Mesenchymal stem cell (in vitro differentiated cells and primary cell): ENCODE measurements around the gene UGT1A3. TPM values are rescaled to one million over a fixed set of nuclear protein-coding genes. Genes with fewer than 3 reads are reported as not detected.

Experiments
- DNase-seq: peaks from one replicate; pipeline ENCODE4 v3.0.0-alpha.2; 2013
- H2AFZ ChIP-seq: one replicate; pipeline ENCODE4 v1.6.1; 2013; ENCODE audit warnings: low read depth, mild to moderate bottlenecking, control low read depth, inconsistent platforms, low read length, moderate library complexity
- H2AK5ac ChIP-seq: 2 replicates; pipeline ENCODE4 v1.6.1; 2013; ENCODE audit warnings: low read length, moderate library complexity, mild to moderate bottlenecking, inconsistent platforms; ENCODE audit not compliant: severe bottlenecking
- H2BK120ac ChIP-seq: one replicate; pipeline ENCODE4 v1.6.1; 2013; ENCODE audit warnings: low read depth, mild to moderate bottlenecking, inconsistent platforms, low read length, moderate library complexity
- H2BK12ac ChIP-seq, 2 experiments: one replicate each; pipeline ENCODE4 v1.6.1; 2013; ENCODE audit warnings: inconsistent platforms in 2 of 2, low read length in 2 of 2, mild to moderate bottlenecking in 2 of 2, moderate library complexity in 2 of 2, control low read depth in 1 of 2
- H2BK15ac ChIP-seq: one replicate; pipeline ENCODE4 v1.6.1; 2013; ENCODE audit warnings: mild to moderate bottlenecking, low read depth, inconsistent platforms; ENCODE audit not compliant: poor library complexity, severe bottlenecking
- H2BK5ac ChIP-seq: 2 replicates; pipeline ENCODE4 v1.6.1; 2013; ENCODE audit warnings: low read depth, mild to moderate bottlenecking, low read length, control low read depth, inconsistent platforms; ENCODE audit not compliant: poor library complexity, severe bottlenecking
- H3K14ac ChIP-seq, 2 experiments: one replicate each; pipeline ENCODE4 v1.6.1; 2013; ENCODE audit warnings: inconsistent platforms in 2 of 2, low read length in 2 of 2, control low read depth in 1 of 2, mild to moderate bottlenecking in 1 of 2, moderate library complexity in 1 of 2
- H3K18ac ChIP-seq, 2 experiments: one replicate each; pipeline ENCODE4 v1.6.1; 2013; ENCODE audit warnings: inconsistent platforms in 2 of 2, low read length in 2 of 2, control low read depth in 1 of 2, low read depth in 1 of 2, mild to moderate bottlenecking in 1 of 2
- H3K23ac ChIP-seq, 2 experiments: one replicate each; pipeline ENCODE4 v1.6.1; 2013; ENCODE audit warnings: inconsistent platforms in 2 of 2, low read length in 2 of 2, mild to moderate bottlenecking in 2 of 2, moderate library complexity in 2 of 2, control low read depth in 1 of 2
- H3K27ac ChIP-seq: 2 replicates; pipeline ENCODE4 v1.5.1; 2013; ENCODE audit warnings: mild to moderate bottlenecking, moderate library complexity, low read length, control low read depth, inconsistent platforms; ENCODE audit not compliant: poor library complexity, severe bottlenecking
- H3K27me3 ChIP-seq, 2 experiments: 2 replicates each; pipeline versions ENCODE4 v1.6.1 to v1.7.0; 2013; ENCODE audit warnings: low read length in 2 of 2, mild to moderate bottlenecking in 2 of 2, moderate library complexity in 2 of 2, control low read depth in 1 of 2, inconsistent platforms in 1 of 2; ENCODE audit not compliant: control insufficient read depth in 1 of 2, insufficient read depth in 1 of 2
- H3K36me3 ChIP-seq, 2 experiments: 2 replicates each; pipeline versions ENCODE4 v1.6.1 to v1.7.0; 2013; ENCODE audit warnings: low read length in 2 of 2, control low read depth in 1 of 2, inconsistent platforms in 1 of 2, low read depth in 1 of 2, mild to moderate bottlenecking in 1 of 2; ENCODE audit not compliant: insufficient read depth in 2 of 2, control insufficient read depth in 1 of 2
- H3K4ac ChIP-seq, 2 experiments: one replicate each; pipeline ENCODE4 v1.6.1; 2013; ENCODE audit warnings: inconsistent platforms in 2 of 2, low read length in 2 of 2, mild to moderate bottlenecking in 2 of 2, moderate library complexity in 2 of 2, control low read depth in 1 of 2, low read depth in 1 of 2
- H3K4me1 ChIP-seq: 2 replicates; pipeline ENCODE4 v1.6.1; 2013; ENCODE audit warnings: low read depth, low read length, control low read depth; ENCODE audit not compliant: control insufficient read depth, insufficient read depth
- H3K4me2 ChIP-seq: 2 replicates; pipeline ENCODE4 v1.6.1; 2013; ENCODE audit warnings: low read length, mild to moderate bottlenecking, inconsistent platforms; ENCODE audit not compliant: poor library complexity, severe bottlenecking
- H3K4me3 ChIP-seq, 2 experiments: 2 replicates each; pipeline versions ENCODE4 v1.5.1 to v1.7.0; 2013; ENCODE audit warnings: low read length in 2 of 2, mild to moderate bottlenecking in 2 of 2, control low read depth in 1 of 2, low read depth in 1 of 2; ENCODE audit not compliant: insufficient read depth in 1 of 2
- H3K79me1 ChIP-seq: replicated peaks from 2 replicates; pipeline ENCODE4 v1.6.1; 2013; ENCODE audit warnings: mild to moderate bottlenecking, control low read depth, low read length, inconsistent platforms; ENCODE audit not compliant: poor library complexity, severe bottlenecking
- H3K9ac ChIP-seq: 2 replicates; pipeline ENCODE4 v1.7.0; 2013; ENCODE audit warnings: mild to moderate bottlenecking, low read length, moderate library complexity
- H3K9me3 ChIP-seq: 2 replicates; pipeline ENCODE4 v1.7.0; 2013; ENCODE audit warnings: mild to moderate bottlenecking, low read length; ENCODE audit not compliant: control insufficient read depth
- H4K8ac ChIP-seq: one replicate; pipeline ENCODE4 v1.6.1; 2013; ENCODE audit warnings: inconsistent platforms, mild to moderate bottlenecking, low read length, moderate library complexity
- H4K91ac ChIP-seq: one replicate; pipeline ENCODE4 v1.6.1; 2013; ENCODE audit warnings: mild to moderate bottlenecking, low read length, inconsistent platforms
- WGBS: methylation state at CpG from one replicate; pipeline ENCODE4 v1.1.7; 2013; ENCODE audit warnings: mixed read lengths; 5-methylcytosine and 5-hydroxymethylcytosine counted together
- polyA plus RNA-seq, 2 experiments: library from polyadenylated mRNA; stranded (reverse); fragments of 200-250 nt; gene quantifications; one replicate each; pipeline ENCODE4 v1.2.3, GENCODE V29; 2013

The UGT1A3 gene
- not detected for polyA plus RNA-seq (2013, experiment 1 of 2)
- polyA plus RNA-seq (2013, experiment 2 of 2) = not detected

DNA sequence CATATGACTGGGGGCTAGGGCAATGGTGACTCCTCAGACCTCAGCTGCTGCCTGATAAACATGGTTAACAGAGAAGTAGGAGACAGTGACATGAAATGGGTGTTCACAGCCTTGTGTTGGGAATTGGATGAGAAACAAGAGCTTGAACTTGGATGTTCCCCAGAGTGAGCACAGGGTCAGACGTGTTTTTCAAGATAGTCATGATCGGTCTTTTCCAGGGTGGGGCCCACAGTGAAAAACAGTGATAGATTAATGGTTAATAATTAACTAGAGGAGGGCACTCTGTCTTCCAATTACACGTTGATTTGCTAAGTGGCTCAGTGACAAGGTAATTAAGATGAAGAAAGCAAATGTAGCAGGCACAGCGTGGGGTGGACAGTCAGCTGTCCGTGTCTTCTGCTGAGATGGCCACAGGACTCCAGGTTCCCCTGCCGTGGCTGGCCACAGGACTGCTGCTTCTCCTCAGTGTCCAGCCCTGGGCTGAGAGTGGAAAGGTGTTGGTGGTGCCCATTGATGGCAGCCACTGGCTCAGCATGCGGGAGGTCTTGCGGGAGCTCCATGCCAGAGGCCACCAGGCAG, at the start of gene UGT1A3:
UGT1A3 (plus strand) TSS at position 320 of the 579 bp plus-strand sequence; CDS start at position 405, 85 bp downstream.
- Histone ChIP-seq H4K91ac (no peak within 1 kb of the TSS), H3K23ac (no peak within 1 kb of the TSS), H3K4me1 (no peaks in the 10 kb centered on the region), H3K4ac (no peak within 1 kb of the TSS), H2BK12ac (no peak within 1 kb of the TSS), H2BK15ac (no peak within 1 kb of the TSS), H2AK5ac (no peak within 1 kb of the TSS), H3K9ac (no peak within 1 kb of the TSS), H3K27me3 (peaks cover 4 to 23% of the 10 kb centered on the region in 2 experiments), H4K8ac (no peak within 1 kb of the TSS), H3K14ac (no peak within 1 kb of the TSS), H2BK120ac (no peak within 1 kb of the TSS), H3K79me1 (no peaks in the 10 kb centered on the region), H3K36me3 (no peaks in the 10 kb centered on the region), H3K18ac (no peak within 1 kb of the TSS), H2BK5ac (no peak within 1 kb of the TSS), H3K4me3 (no peak within 1 kb of the TSS), H2AFZ (no peak within 1 kb of the TSS), H3K9me3 (no peaks in the 10 kb centered on the region), H3K27ac (no peak within 1 kb of the TSS), H3K4me2 (no peak within 1 kb of the TSS)
- no peak for DNase-seq
- WGBS = 71% methylated on average over 8 of the region's 8 CpGs

DNA sequence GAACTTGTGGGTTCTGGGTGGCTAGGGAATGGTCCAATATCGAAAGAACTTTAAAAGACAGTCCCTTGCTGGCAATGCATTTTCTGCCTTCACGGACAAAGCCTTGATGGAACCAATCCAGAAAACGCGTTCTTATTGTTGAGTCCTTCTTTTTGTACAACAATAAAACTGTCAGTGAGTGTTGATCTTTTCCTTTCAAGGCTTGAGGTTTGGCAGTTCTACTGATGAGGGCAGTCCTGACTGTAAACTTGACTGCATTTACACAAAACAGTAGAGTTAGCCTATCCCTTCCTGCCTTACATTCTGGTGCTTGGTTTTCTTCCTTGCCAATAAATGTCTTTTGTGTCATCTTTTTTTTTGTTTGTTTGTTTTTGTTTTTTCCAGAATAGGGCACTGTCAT, 49.6 kb upstream of the UGT1A3 start:
- H2BK12ac ChIP-seq = no peak overlapping the region
- no peaks in the 10 kb centered on the region for H3K4me1 ChIP-seq
- H2AK5ac ChIP-seq = no peak overlapping the region
- no peak overlapping the region for H4K91ac ChIP-seq
- no peak overlapping the region for H3K4me2 ChIP-seq
- no peak overlapping the region for H2AFZ ChIP-seq
- H3K36me3 ChIP-seq = no peaks in the 10 kb centered on the region
- no peak overlapping the region for H2BK5ac ChIP-seq
- no peak overlapping the region for H3K14ac ChIP-seq
- no peak overlapping the region for H3K9ac ChIP-seq
- no peak overlapping the region for H3K27ac ChIP-seq
- no peak for DNase-seq
- 76% methylated on average over 4 of the region's 4 CpGs for WGBS
- no peak overlapping the region for H2BK120ac ChIP-seq
- H3K9me3 ChIP-seq = no peaks in the 10 kb centered on the region
- peaks cover 0 to 3% of the 10 kb centered on the region in 2 experiments for H3K27me3 ChIP-seq
- H3K79me1 ChIP-seq = no peaks in the 10 kb centered on the region
- H3K4me3 ChIP-seq = no peak overlapping the region
- no peak overlapping the region for H3K4ac ChIP-seq
- no peak overlapping the region for H4K8ac ChIP-seq
- no peak overlapping the region for H3K18ac ChIP-seq
- H3K23ac ChIP-seq = no peak overlapping the region
- H2BK15ac ChIP-seq = no peak overlapping the region

DNA sequence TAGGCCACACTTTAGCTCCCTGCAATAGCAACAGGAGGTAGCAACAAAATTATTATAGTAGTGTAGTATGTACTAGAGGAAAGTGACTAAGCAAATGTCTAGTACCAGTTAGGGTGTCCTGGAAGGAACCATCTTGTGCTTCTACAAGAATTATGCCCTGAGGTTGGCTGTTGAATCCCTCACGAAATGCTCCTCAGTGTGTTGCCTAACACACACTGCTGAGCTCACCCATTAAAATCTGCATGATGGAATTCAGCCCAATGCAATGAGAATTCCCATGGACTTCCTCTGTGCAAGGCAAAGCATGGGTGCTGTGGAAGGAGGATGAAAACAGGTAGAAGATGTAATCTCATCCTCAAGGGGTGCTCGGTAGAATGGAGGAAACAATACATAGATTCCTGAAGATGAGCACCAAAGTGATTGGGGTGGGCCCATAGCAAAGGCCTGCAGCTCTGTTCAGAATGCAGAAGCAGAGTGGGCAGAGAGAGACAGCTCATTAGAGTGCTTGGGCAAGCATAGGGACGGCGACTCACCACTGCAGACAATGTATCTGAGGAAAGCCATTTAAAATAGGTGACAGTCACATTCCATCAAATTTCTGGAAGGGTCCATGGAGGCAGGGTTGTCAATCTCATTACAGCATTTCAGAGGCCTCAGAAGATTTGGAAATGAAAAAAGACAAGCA, 48.3 kb upstream of the UGT1A3 start:
- DNase-seq = no peak
- H4K91ac ChIP-seq = no peak overlapping the region
- H3K4me3 ChIP-seq = no peak overlapping the region
- no peak overlapping the region for H2AFZ ChIP-seq
- no peak overlapping the region for H3K23ac ChIP-seq
- no peaks in the 10 kb centered on the region for H3K79me1 ChIP-seq
- no peak overlapping the region for H2BK120ac ChIP-seq
- no peak overlapping the region for H3K4ac ChIP-seq
- no peaks in the 10 kb centered on the region for H3K4me1 ChIP-seq
- no peak overlapping the region for H2AK5ac ChIP-seq
- 82% methylated on average over 4 of the region's 4 CpGs for WGBS
- H3K27me3 ChIP-seq = peaks cover 0 to 3% of the 10 kb centered on the region in 2 experiments
- H2BK12ac ChIP-seq = no peak overlapping the region
- no peak overlapping the region for H4K8ac ChIP-seq
- H2BK5ac ChIP-seq = no peak overlapping the region
- H3K9me3 ChIP-seq = no peaks in the 10 kb centered on the region
- no peak overlapping the region for H3K18ac ChIP-seq
- no peaks in the 10 kb centered on the region for H3K36me3 ChIP-seq
- H3K4me2 ChIP-seq = no peak overlapping the region
- no peak overlapping the region for H3K14ac ChIP-seq
- no peak overlapping the region for H3K27ac ChIP-seq
- H3K9ac ChIP-seq = no peak overlapping the region
- no peak overlapping the region for H2BK15ac ChIP-seq

DNA sequence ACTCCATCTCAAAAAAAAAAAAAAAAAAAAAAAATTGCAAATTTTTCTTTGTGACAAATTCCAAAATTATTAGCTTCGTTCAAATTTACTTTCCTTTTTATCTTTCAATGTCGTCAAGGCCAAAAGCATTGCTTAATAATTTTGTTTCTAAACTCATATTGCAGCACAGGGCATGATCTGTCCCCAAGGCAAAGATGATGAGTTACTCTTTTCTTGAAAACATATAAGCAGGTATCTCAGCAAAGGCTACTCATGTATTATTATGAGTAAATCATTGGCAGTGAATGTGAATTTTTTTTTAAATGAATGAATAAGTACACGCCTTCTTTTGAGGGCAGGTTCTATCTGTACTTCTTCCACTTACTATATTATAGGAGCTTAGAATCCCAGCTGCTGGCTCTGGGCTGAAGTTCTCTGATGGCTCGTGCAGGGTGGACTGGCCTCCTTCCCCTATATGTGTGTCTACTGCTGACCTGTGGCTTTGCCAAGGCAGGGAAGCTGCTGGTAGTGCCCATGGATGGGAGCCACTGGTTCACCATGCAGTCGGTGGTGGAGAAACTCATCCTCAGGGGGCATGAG, 47.2 kb upstream of the UGT1A3 start, which contains the start of gene UGT1A7:
UGT1A7 (plus strand) TSS at position 381 of the 579 bp plus-strand sequence; CDS start at position 418, 37 bp downstream.
- Histone ChIP-seq H3K4me3 (no peak within 1 kb of the TSS), H2AK5ac (no peak within 1 kb of the TSS), H3K9me3 (no peaks in the 10 kb centered on the region), H3K9ac (no peak within 1 kb of the TSS), H3K4me1 (no peaks in the 10 kb centered on the region), H3K23ac (no peak within 1 kb of the TSS), H2BK15ac (no peak within 1 kb of the TSS), H2BK12ac (no peak within 1 kb of the TSS), H2BK120ac (no peak within 1 kb of the TSS), H2BK5ac (no peak within 1 kb of the TSS), H4K8ac (no peak within 1 kb of the TSS), H2AFZ (no peak within 1 kb of the TSS), H3K4me2 (no peak within 1 kb of the TSS), H3K27me3 (peaks cover 0 to 3% of the 10 kb centered on the region in 2 experiments), H3K36me3 (no peaks in the 10 kb centered on the region), H4K91ac (no peak within 1 kb of the TSS), H3K4ac (no peak within 1 kb of the TSS), H3K14ac (no peak within 1 kb of the TSS), H3K18ac (no peak within 1 kb of the TSS), H3K79me1 (no peaks in the 10 kb centered on the region), H3K27ac (no peak within 1 kb of the TSS)
- WGBS = 64% methylated on average over 4 of the region's 5 CpGs
- no peak for DNase-seq
